K562 (cell line): ENCODE results near the gene SLC25A45. TPM values are rescaled to one million over a fixed set of nuclear protein-coding genes. Genes with fewer than 3 reads are reported as not detected.

Source experiments
- ATF4 ChIP-seq: fragments of 450-650 bp; formaldehyde crosslinking; IDR thresholded peaks from 2 replicates; pipeline ENCODE4 v1.4.0; 2022; ENCODE audit warnings: mild to moderate bottlenecking, moderate library complexity
- CHD7 ChIP-seq: fragments of 200-600 bp; sonication (generic); IDR thresholded peaks from one replicate; pipeline ENCODE4 v1.6.1; 2012; ENCODE audit warnings: mild to moderate bottlenecking, low read depth, low read length, inconsistent platforms
- EHMT2 ChIP-seq: fragments of 450-650 bp; IDR thresholded peaks from 2 replicates; pipeline ENCODE4 v1.6.1; 2018; ENCODE audit warnings: antibody characterized with exemption
- HINFP ChIP-seq: fragments of 450-650 bp; conservative IDR thresholded peaks from 2 replicates; pipeline ENCODE4 v1.6.1; 2016; ENCODE audit warnings: missing genetic modification characterization, low read depth, mild to moderate bottlenecking, control low read depth, missing compliant biosample characterization
- NCOA1 ChIP-seq: fragments of 450-650 bp; IDR thresholded peaks from 2 replicates; pipeline ENCODE4 v1.6.1; 2016; ENCODE audit warnings: low read depth
- TOE1 ChIP-seq, 2 experiments: fragments of 450-650 bp in 1 of 2; sonication (generic) in 1 of 2; formaldehyde crosslinking in 1 of 2; IDR thresholded peaks; 2 replicates each; pipeline versions ENCODE4 v1.7.1 to v1.8.0; 2016 to 2022; ENCODE audit warnings: borderline replicate concordance in 2 of 2, mild to moderate bottlenecking in 2 of 2, antibody characterized with exemption in 1 of 2, inconsistent platforms in 1 of 2, low read depth in 1 of 2, missing genetic modification reagents in 1 of 2, moderate library complexity in 1 of 2
- TRIM24 ChIP-seq, 2 experiments: fragments of 450-650 bp; IDR thresholded peaks; 2 replicates each; pipeline ENCODE4 v1.6.1; 2016
- polyA plus RNA-seq, 8 experiments: library from polyadenylated mRNA; depleted of rRNA in 4 of 8; stranded (reverse) in 5 of 8; unstranded in 3 of 8; fragments of >200 nt; fragmentation: Nextera tagmentation in 2 of 8; fragmentation: Illumina TruSeq in 1 of 8; extraction: Ambion mirVana in 2 of 8; extraction: Trizol in 1 of 8; gene quantifications; 2 replicates each; pipeline versions ENCODE4 v1.2.1 to v1.2.3, GENCODE V29; 2011 to 2014; ENCODE audit warnings: inconsistent platforms in 1 of 8, missing spikeins in 1 of 8
- total RNA-seq, 7 experiments: library from RNA; depleted of rRNA in 6 of 7; stranded (reverse); fragments of >200 nt in 6 of 7; fragmentation: Illumina TruSeq in 2 of 7; extraction: Trizol in 2 of 7; gene quantifications; 2 replicates each; pipeline versions ENCODE4 v1.2.1 to v1.2.3, GENCODE V29; 2011 to 2021; ENCODE audit warnings: low replicate concordance in 1 of 7

Gene SLC25A45
- total and polyA plus RNA-seq, 9 of the 15 experiments (the other 6 are each of a cell fraction or from before 2014, with no cell fraction given), result 0.15 to 2.3 (median 0.68) TPM

GRCh38 chr11:65422633-65423515, 40.4 kb upstream of the SLC25A45 start, which contains the start of gene NEAT1 (continued):
- TF ChIP-seq NCOA1 (peak; percentile 77), ATF4 (CRISPR knock-in tag) (peak; percentile 99), CHD7 (peak; percentile 69), TRIM24 (IDR thresholded peaks at IDR 0.05) (peak; percentile 28 to 84; a peak in 3 of 4 replicates), TOE1 (IDR thresholded peaks at IDR 0.05; ENCODE audit: borderline replicate concordance) (peak; percentile 78; the same call in 1 of the 2 replicates), TOE1 (CRISPR knock-in tag; IDR thresholded peaks at IDR 0.05; ENCODE audit: borderline replicate concordance, low read depth) (0 out of 2 replicates have a peak, but pooled peaks have one; percentile 89), HINFP (no peak), EHMT2 (peak; percentile 35; the same call in 1 of the 2 replicates)
